Fibroblast of lung (primary cell): ENCODE data around the gene SCN10A.

Source experiments
- EZH2 ChIP-seq: IDR thresholded peaks from 2 replicates; pipeline ENCODE4 v1.5.1; 2012; ENCODE audit warnings: low read length, control low read depth, mild to moderate bottlenecking; ENCODE audit errors: missing control alignments
- TF ChIP-seq, protein P1 (sequence below), 2 donors: IDR thresholded peaks in 1 of 2; conservative IDR thresholded peaks in 1 of 2; 1 replicate in 1 of 2; 2 replicates in 1 of 2; pipeline ENCODE4 v1.5.1; 2011 to 2012; ENCODE audit warnings: low read length in 2 of 2, control low read depth in 1 of 2, inconsistent platforms in 1 of 2, low read depth in 1 of 2, mild to moderate bottlenecking in 1 of 2

DNA sequence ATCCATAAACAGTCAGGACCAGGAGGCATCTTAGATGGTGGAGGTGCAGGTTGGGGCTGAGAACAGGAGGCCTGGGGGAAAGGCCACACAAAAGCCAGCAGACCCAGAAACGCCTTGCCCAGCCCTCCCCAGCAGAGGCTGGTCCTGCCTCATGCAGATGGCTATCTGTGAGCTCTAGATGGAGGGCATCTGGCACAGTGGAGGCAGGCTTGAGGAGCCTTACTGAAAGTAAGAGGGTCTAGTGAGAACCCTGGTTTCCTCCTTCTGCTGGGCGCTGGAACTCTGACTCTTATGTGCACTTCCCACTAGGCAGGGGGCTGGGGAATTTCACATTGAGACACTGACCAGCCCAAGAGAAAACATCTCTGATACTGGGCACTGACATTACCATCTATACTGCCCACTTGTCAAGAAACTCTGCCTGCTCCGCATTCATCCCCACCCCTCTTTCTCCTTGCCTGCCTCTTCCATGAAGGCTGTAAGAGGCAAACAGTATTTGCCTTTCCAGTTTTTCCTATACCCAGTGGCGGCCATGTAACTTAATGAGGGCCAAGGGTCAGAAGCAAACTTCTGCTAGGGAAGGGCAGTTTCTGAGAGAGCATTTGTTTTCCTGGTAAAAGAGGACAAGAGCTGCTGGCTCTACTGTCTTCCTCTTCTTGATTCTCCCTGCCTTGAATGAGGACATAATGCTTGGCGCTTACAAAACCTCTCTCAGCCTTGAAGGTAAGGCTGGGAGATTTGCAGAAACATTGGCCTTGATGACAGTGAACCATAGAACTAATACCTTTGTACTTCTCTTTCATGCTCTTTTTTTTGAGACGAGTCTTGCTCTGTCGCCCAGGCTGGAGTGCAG, 162.1 kb downstream of the SCN10A start:
- TF ChIP-seq, protein P1, sequence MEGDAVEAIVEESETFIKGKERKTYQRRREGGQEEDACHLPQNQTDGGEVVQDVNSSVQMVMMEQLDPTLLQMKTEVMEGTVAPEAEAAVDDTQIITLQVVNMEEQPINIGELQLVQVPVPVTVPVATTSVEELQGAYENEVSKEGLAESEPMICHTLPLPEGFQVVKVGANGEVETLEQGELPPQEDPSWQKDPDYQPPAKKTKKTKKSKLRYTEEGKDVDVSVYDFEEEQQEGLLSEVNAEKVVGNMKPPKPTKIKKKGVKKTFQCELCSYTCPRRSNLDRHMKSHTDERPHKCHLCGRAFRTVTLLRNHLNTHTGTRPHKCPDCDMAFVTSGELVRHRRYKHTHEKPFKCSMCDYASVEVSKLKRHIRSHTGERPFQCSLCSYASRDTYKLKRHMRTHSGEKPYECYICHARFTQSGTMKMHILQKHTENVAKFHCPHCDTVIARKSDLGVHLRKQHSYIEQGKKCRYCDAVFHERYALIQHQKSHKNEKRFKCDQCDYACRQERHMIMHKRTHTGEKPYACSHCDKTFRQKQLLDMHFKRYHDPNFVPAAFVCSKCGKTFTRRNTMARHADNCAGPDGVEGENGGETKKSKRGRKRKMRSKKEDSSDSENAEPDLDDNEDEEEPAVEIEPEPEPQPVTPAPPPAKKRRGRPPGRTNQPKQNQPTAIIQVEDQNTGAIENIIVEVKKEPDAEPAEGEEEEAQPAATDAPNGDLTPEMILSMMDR (conservative IDR thresholded peaks at IDR 0.05 in 1 of 2, IDR thresholded peaks at IDR 0.05 in 1 of 2; ENCODE audit: low read depth in 1 of 2, low read length in 2 of 2) = no peak
- TF ChIP-seq EZH2 = no peak
